GM18517 (cell line): Measurements from ENCODE around the gene RBM26.

Experiments
- ATAC-seq: cut with Tn5 transposase; IDR thresholded peaks from one replicate; pipeline ENCODE4 v1.9.1; 2021; ENCODE audit warnings: mild to moderate bottlenecking, moderate library complexity; ENCODE audit not compliant: unreplicated experiment

RBM26 gene

GRCh38 chr13:79340490-79340889, 65.6 kb downstream of the RBM26 start:
- ATAC-seq = no peak

- no peak for ATAC-seq
Measured at GRCh38 chr13:79338343-79338742, 67.7 kb downstream of the RBM26 start.

GRCh38 chr13:79336966-79337365, 69.1 kb downstream of the RBM26 start:
- ATAC-seq = no peak

- no peak for ATAC-seq
Measured at GRCh38 chr13:79328510-79328909, 77.5 kb downstream of the RBM26 start.

GRCh38 chr13:79320433-79320832, 85.6 kb downstream of the RBM26 start:
- ATAC-seq = no peak

GRCh38 chr13:79318664-79319063, 87.4 kb downstream of the RBM26 start:
- ATAC-seq = no peak

GRCh38 chr13:79317856-79318255, 88.2 kb downstream of the RBM26 start:
- no peak for ATAC-seq

- no peak for ATAC-seq
Measured at GRCh38 chr13:79314652-79315051, 91.4 kb downstream of the RBM26 start.

GRCh38 chr13:79312340-79312855, 93.7 kb downstream of the RBM26 start:
- ATAC-seq = no peak

- no peak for ATAC-seq
Measured at GRCh38 chr13:79311386-79311785, 94.7 kb downstream of the RBM26 start.

- no peak for ATAC-seq
Measured at GRCh38 chr13:79309690-79310089, 96.4 kb downstream of the RBM26 start.

- ATAC-seq = peak; percentile 80
Measured at GRCh38 chr13:79307866-79308298, 98.2 kb downstream of the RBM26 start.

- ATAC-seq = peak; percentile 29
Measured at GRCh38 chr13:79307433-79307861, 98.6 kb downstream of the RBM26 start.

GRCh38 chr13:79306650-79307049, 99.4 kb downstream of the RBM26 start:
- ATAC-seq = no peak

- ATAC-seq = no peak
Measured at GRCh38 chr13:79297128-79297527, 108.9 kb downstream of the RBM26 start.

- ATAC-seq = no peak
Measured at GRCh38 chr13:79295906-79296706, 109.9 kb downstream of the RBM26 start.

- ATAC-seq = no peak
Measured at GRCh38 chr13:79290595-79291244, 115.3 kb downstream of the RBM26 start.

- no peak for ATAC-seq
Measured at GRCh38 chr13:79289571-79289970, 116.5 kb downstream of the RBM26 start.

- ATAC-seq = no peak
Measured at GRCh38 chr13:79287939-79288795, 117.9 kb downstream of the RBM26 start.

- no peak for ATAC-seq
Measured at GRCh38 chr13:79285159-79285558, 120.9 kb downstream of the RBM26 start.

GRCh38 chr13:79283742-79284141, 122.3 kb downstream of the RBM26 start:
- no peak for ATAC-seq
